ENCODE results near the gene RGS10.
"Not testable (repeated sequence)": the region's sequence is repeated elsewhere in the genome, so short reads cannot be mapped to it uniquely, and the experiment has no call there.

Gene RGS10

DNA sequence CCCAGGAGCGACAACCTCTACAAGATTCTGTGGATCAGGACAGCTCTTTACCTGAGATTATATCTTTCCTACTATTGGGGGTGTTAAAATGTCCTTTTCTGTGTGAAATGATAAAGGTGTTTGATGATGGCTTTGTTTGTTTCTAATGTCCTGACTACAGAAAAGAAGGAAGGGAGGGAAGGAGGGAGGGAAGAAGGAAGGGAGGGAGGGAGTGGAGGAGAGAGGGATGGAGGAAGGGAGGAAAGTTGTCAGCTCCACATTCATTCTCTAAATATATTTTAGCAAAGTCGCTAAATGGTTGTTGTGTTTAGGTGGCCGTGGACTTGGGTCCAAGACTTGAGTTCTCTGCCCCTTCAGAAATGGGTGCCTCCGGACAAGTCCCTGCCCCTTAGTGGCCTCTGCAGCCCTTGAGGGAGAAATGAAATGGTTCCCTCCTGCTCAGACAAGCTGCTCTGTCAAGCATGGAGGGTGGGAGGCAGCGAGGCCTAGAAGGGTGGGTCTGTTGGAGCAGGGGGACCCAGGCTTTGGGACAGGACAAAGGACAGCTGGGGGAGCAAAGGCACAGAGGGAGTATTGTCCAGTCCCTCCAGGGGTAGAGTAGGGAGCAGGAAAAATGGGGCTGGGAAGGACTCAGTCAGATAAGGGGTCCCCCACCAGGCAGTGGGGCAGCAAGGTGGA is 4.4 kb downstream of the RGS10 start:
- no peak for DNase-seq (ENCODE audit: low read depth)
- H3K4me3 ChIP-seq (ENCODE audit: low read depth, low read length): no peak overlapping the region
- TF ChIP-seq, protein P1, sequence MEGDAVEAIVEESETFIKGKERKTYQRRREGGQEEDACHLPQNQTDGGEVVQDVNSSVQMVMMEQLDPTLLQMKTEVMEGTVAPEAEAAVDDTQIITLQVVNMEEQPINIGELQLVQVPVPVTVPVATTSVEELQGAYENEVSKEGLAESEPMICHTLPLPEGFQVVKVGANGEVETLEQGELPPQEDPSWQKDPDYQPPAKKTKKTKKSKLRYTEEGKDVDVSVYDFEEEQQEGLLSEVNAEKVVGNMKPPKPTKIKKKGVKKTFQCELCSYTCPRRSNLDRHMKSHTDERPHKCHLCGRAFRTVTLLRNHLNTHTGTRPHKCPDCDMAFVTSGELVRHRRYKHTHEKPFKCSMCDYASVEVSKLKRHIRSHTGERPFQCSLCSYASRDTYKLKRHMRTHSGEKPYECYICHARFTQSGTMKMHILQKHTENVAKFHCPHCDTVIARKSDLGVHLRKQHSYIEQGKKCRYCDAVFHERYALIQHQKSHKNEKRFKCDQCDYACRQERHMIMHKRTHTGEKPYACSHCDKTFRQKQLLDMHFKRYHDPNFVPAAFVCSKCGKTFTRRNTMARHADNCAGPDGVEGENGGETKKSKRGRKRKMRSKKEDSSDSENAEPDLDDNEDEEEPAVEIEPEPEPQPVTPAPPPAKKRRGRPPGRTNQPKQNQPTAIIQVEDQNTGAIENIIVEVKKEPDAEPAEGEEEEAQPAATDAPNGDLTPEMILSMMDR (IDR thresholded peaks at IDR 0.05; ENCODE audit: insufficient read depth, low read depth, low read length, missing control alignments): no peak

DNA sequence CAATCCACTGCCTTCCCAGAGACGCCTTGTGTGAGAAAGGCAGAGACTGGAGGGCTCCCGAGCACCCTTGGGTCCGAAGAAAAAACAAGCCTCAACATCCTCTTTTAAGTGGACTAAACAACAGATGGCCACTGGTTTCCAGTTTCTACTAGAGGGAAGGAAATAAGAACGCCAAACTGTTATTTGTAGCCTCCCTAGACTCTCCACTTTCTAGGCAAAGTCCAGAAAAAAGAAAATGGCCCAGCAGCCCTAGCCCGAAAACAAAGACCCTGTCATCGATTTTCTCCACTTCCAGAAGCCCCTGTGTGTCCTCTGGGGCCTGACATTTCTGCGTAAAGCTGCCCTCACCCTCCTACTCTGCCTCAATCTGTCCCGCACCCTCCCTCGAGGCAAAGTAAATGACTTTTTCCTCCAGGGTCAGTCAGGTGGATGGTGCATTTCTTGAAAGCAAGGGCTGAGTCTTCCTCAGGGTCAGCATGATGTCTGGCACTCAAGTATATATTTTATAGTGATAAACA is 6.0 kb downstream of the RGS10 start:
- TF ChIP-seq, protein P1 (IDR thresholded peaks at IDR 0.05; ENCODE audit: insufficient read depth, low read depth, low read length, missing control alignments): no peak
- no peak for DNase-seq (ENCODE audit: low read depth)
- no peak overlapping the region for H3K4me3 ChIP-seq (ENCODE audit: low read depth, low read length)

DNA sequence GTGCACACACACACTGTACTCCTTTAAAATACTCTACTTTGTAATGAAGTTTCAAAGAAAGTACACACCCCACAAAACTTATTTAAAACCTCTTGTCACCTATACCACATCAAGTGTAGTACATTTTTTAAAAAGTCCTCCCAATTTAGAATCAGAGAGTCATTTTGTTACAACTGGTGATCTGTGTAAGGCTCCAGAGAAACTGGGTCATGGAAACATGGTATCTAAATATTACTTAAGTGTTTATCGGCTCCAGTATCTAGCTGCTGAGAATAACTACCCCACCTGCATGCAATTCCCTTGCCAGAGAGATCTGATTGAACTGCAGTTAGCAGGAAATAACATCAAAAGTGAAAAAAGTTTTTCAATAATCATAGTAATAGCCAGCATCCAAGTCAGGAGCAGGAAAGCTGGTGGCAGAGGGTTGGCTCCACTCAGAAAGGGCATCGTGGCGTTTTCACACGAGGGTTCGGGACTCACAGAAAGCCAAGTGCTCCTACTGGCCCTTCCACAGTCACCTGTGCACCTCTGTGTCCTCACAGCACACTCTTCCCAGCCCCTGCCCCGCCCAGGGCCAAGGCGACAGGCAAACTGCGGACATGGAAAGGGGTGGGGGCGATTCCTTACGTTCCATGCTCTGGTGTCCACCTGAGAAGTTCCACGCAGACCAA is 6.5 kb downstream of the RGS10 start:
- TF ChIP-seq, protein P1 (IDR thresholded peaks at IDR 0.05; ENCODE audit: insufficient read depth, low read depth, low read length, missing control alignments): no peak
- DNase-seq (ENCODE audit: low read depth): no peak
- no peak overlapping the region for H3K4me3 ChIP-seq (ENCODE audit: low read depth, low read length)

DNA sequence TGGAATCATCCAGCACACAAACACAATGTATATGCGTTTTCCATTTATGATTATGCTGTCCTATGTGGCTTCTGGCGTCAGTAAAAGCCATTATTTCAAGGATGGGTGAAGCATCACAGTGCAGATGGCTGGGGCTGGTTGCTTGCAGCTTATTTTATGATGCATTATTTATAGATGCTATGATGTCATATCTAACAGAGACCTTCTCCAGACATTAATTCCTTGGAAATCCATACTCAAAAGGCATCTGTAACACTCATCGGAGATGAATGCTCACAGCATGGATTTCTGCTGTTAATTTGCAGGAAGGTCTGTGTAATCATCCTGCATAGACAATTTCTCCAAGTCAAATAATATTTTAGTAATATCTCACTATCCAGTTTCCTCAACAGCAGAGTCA is 7.2 kb downstream of the RGS10 start:
- TF ChIP-seq, protein P1 (IDR thresholded peaks at IDR 0.05; ENCODE audit: insufficient read depth, low read depth, low read length, missing control alignments): no peak
- no peak for DNase-seq (ENCODE audit: low read depth)
- no peak overlapping the region for H3K4me3 ChIP-seq (ENCODE audit: low read depth, low read length)

DNA sequence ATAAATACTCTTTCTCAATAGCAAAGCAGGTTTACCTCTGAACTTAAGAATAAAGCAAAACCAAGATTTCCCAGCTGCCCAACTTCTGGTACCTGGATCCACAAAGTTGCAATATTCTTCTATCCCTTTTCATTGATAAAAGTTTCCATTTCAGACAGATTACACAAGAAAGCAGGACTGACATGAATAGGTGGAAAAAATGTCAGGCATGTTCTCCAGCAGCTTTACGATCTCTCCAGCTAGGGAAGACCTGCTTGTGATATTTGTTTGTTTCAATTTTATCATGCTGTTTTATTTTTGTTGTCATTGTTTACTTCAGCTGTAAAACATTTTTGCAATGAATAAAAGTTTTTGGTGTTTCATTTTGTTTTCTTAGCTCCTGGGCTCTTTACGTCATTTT is 9.0 kb downstream of the RGS10 start:
- TF ChIP-seq, protein P1 (IDR thresholded peaks at IDR 0.05; ENCODE audit: insufficient read depth, low read depth, low read length, missing control alignments): no peak
- no peak overlapping the region for H3K4me3 ChIP-seq (ENCODE audit: low read depth, low read length)
- no peak for DNase-seq (ENCODE audit: low read depth)

DNA sequence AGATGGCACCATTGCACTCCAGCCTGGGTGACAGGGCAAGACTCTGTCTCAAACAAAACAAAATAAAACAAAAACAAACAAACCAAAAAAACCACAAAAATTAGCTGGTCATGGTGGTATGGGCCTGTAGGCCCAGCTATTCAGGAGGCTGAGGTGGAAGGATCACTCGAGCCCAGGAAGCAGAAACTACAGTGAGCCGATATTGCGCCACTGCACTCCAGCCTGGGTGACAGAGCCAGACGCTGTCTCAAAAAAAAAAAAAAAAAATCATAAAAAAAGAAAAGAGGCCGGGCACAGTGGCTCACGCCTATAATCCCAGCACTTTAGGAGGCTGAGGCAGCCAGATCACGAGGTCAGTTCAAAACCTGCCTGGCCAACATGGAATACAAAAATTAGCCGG is 9.7 kb downstream of the RGS10 start:
- H3K4me3 ChIP-seq (ENCODE audit: low read depth, low read length); DNase-seq (ENCODE audit: low read depth): not testable (repeated sequence)

DNA sequence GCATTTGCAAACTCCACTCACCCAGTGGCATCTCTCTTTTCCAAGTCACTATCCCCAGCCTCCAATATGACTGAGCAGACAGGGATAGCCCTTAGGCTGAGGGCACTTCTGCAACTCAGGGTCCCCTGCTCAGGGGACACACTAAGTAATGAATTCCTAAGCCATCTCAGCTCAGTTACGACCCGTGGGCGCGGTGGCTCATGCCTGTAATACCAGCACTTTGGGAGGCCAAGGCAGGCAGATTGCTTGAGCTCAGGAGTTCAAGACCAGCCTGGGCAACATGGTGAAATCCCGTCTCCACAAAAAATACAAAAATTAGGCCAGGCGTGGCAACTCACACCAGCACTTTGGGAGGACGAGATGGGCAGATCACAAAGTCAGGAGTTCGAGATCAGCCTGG is 10.3 kb downstream of the RGS10 start:
- not testable (repeated sequence) for DNase-seq (ENCODE audit: low read depth); H3K4me3 ChIP-seq (ENCODE audit: low read depth, low read length)

DNA sequence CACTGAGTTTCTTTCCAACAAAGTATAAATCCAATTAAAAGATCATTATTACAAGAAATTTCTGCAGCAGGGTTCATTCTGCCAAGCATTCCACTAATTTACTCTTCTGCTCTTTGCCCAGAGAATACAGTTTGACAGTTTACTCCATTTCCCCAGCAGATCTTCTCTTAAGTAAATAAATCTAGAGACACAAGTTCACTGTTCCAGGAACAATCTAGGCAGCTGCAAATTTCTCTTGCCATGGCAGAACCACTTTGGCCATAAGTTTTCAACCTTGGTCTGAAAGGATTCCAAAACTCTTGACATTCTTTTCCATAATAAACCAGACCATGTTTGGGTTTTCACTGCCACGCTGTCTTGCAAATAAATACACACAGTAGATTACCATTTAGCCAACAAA is 11.5 kb downstream of the RGS10 start:
- H3K4me3 ChIP-seq (ENCODE audit: low read depth, low read length): no peak overlapping the region
- TF ChIP-seq, protein P1 (IDR thresholded peaks at IDR 0.05; ENCODE audit: insufficient read depth, low read depth, low read length, missing control alignments): no peak
- DNase-seq (ENCODE audit: low read depth): no peak

DNA sequence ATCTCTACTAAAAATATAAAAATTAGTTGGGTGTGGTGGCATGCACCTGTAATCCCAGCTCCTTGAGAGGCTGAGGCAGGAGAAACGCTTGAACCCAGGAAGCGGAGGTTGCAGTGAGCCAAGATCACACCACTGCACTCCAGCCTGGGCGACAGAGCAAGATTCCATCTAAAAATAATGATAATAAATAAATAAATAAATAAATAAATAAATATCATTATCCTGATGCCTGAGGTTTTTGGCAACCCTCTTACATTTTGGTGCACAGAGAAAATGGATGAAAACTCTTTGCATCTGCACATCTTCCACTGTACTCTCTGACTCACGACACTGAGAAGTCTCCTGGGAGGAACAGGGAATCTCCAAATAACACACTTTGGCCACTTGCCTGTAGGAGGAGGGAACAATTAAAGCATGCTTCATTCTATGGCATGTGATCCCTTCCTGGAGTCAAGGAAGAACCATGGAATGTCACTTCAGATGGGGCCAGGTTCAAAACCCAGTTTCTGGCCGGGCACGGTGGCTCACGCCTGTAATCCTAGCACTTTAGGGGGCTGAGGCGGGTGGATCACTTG is 13.8 kb downstream of the RGS10 start:
- not testable (repeated sequence) for DNase-seq (ENCODE audit: low read depth); H3K4me3 ChIP-seq (ENCODE audit: low read depth, low read length)

All from GM12865 (cell line).